H1 (cell line): ENCODE measurements around the gene ZFAND3. TPM values are rescaled to one million over a fixed set of nuclear protein-coding genes. Genes with fewer than 3 reads are reported as not detected.

ENCODE experiments used
- CTCF ChIA-PET: fragments of 300-600 bp; sonication (Branson Sonifier 250); formaldehyde crosslinking; loops from one replicate; lab custom pipeline; 2021; ENCODE audit not compliant: partially characterized antibody; lab: Charles Lee
- POLR2A ChIA-PET: fragments of 300-600 bp; sonication (Branson Sonifier 250); formaldehyde crosslinking; loops from one replicate; lab custom pipeline; 2021; ENCODE audit warnings: inconsistent platforms; ENCODE audit not compliant: partially characterized antibody; lab: Charles Lee
- DNase-seq, 2 experiments: peaks; one replicate each; pipeline versions ENCODE4 v3.0.0 to v3.0.0-alpha.2; 2010 to 2022; ENCODE audit warnings: low spot score in 2 of 2, low read depth in 1 of 2, mixed read lengths in 1 of 2
- FAIRE-seq: peaks from 2 replicates; lab custom pipeline; 2011; peaks lifted over from hg19 to GRCh38; lab: Jason Lieb, UNC
- H2AFZ ChIP-seq: 2 replicates; pipeline ENCODE4 v1.8.1; 2012; ENCODE audit warnings: low read length, inconsistent platforms
- H2AK5ac ChIP-seq: 2 replicates; pipeline ENCODE4 v1.6.1; 2013; ENCODE audit warnings: low read depth, low read length
- H2BK120ac ChIP-seq: replicated peaks from 2 replicates; pipeline ENCODE3; 2013; ENCODE audit warnings: low read depth, low read length, inconsistent platforms
- H2BK12ac ChIP-seq: 2 replicates; pipeline ENCODE4 v1.6.1; 2013; ENCODE audit warnings: low read depth, low read length
- H2BK15ac ChIP-seq: 2 replicates; pipeline ENCODE4 v1.6.1; 2013; ENCODE audit warnings: low read length
- H2BK20ac ChIP-seq: 2 replicates; pipeline ENCODE4 v1.6.1; 2013; ENCODE audit warnings: low read length
- H2BK5ac ChIP-seq: 2 replicates; pipeline ENCODE4 v1.6.1; 2013; ENCODE audit warnings: low read depth, low read length
- H3K14ac ChIP-seq: 2 replicates; pipeline ENCODE4 v1.6.1; 2013; ENCODE audit warnings: inconsistent platforms; ENCODE audit not compliant: insufficient read length
- H3K18ac ChIP-seq: 2 replicates; pipeline ENCODE4 v1.6.1; 2013; ENCODE audit warnings: low read length; ENCODE audit errors: extremely low read depth
- H3K23ac ChIP-seq: 2 replicates; pipeline ENCODE4 v1.6.1; 2013; ENCODE audit warnings: inconsistent platforms; ENCODE audit not compliant: insufficient read length
- H3K23me2 ChIP-seq: 2 replicates; pipeline ENCODE4 v1.6.1; 2013; ENCODE audit warnings: low read depth, low read length
- H3K27ac ChIP-seq: 2 replicates; pipeline ENCODE4 v1.6.1; 2011; ENCODE audit warnings: low read depth, low read length, inconsistent platforms
- H3K27me3 ChIP-seq, 4 experiments: replicated peaks in 1 of 4; 1 replicate in 1 of 4; 2 replicates in 3 of 4; pipeline versions ENCODE4 v1.6.1 to v1.8.1; 2011 to 2013; ENCODE audit warnings: low read length in 3 of 4, mild to moderate bottlenecking in 3 of 4, inconsistent platforms in 2 of 4, mixed read lengths in 2 of 4, moderate library complexity in 1 of 4; ENCODE audit not compliant: control insufficient read depth in 3 of 4, insufficient read depth in 3 of 4; ENCODE audit errors: extremely low read depth in 1 of 4
- H3K36me3 ChIP-seq, 4 experiments: 2 replicates each; pipeline versions ENCODE4 v1.6.1 to v1.8.1; 2011 to 2013; ENCODE audit warnings: mild to moderate bottlenecking in 4 of 4, low read length in 3 of 4, moderate library complexity in 2 of 4, control low read depth in 1 of 4, inconsistent platforms in 1 of 4; ENCODE audit not compliant: insufficient read depth in 4 of 4, control insufficient read depth in 2 of 4
- H3K4ac ChIP-seq: replicated peaks from 2 replicates; pipeline ENCODE3; 2013; ENCODE audit warnings: low read length, low read depth, mixed read lengths, inconsistent platforms; ENCODE audit not compliant: insufficient read length
- H3K4me1 ChIP-seq, 4 experiments: replicated peaks in 1 of 4; 1 replicate in 1 of 4; 2 replicates in 3 of 4; pipeline versions ENCODE4 v1.6.1 to v1.8.1; 2011 to 2013; ENCODE audit warnings: low read length in 3 of 4, inconsistent platforms in 2 of 4, mixed read lengths in 1 of 4; ENCODE audit not compliant: insufficient read depth in 4 of 4, control insufficient read depth in 3 of 4
- H3K4me2 ChIP-seq, 2 experiments: 2 replicates each; pipeline versions ENCODE4 v1.6.1 to v1.8.1; 2011 to 2013; ENCODE audit warnings: low read depth in 2 of 2, low read length in 2 of 2, control low read depth in 1 of 2, inconsistent platforms in 1 of 2, mild to moderate bottlenecking in 1 of 2; ENCODE audit not compliant: insufficient read depth in 1 of 2
- H3K4me3 ChIP-seq, 4 experiments: fragments of 200-600, 300-600 bp in 1 of 4; sonication (generic), shearing (Covaris generic), sonication (Bioruptor Twin) in 1 of 4; 2 replicates each; pipeline versions ENCODE4 v1.5.1 to v1.8.1; 2011 to 2016; ENCODE audit warnings: low read length in 4 of 4, low read depth in 3 of 4, control low read depth in 2 of 4, inconsistent platforms in 2 of 4, mild to moderate bottlenecking in 2 of 4, mixed read lengths in 1 of 4, moderate library complexity in 1 of 4; ENCODE audit not compliant: insufficient read depth in 2 of 4; ENCODE audit errors: extremely low read depth in 1 of 4
- H3K56ac ChIP-seq: replicated peaks from 2 replicates; pipeline ENCODE3; 2013; ENCODE audit warnings: low read depth, mild to moderate bottlenecking, mixed read lengths, low read length, inconsistent platforms; ENCODE audit not compliant: insufficient read length
- H3K79me1 ChIP-seq: 2 replicates; pipeline ENCODE4 v1.6.1; 2013; ENCODE audit warnings: low read depth, low read length, control low read depth
- H3K79me2 ChIP-seq, 2 experiments: 2 replicates each; pipeline versions ENCODE4 v1.6.1 to v1.8.1; 2012 to 2013; ENCODE audit warnings: low read length in 2 of 2, mild to moderate bottlenecking in 2 of 2, inconsistent platforms in 1 of 2; ENCODE audit not compliant: insufficient read depth in 2 of 2, control insufficient read depth in 1 of 2
- H3K9ac ChIP-seq, 4 experiments: replicated peaks in 1 of 4; 1 replicate in 1 of 4; 2 replicates in 3 of 4; pipeline versions ENCODE4 v1.6.1 to v1.8.1; 2011 to 2013; ENCODE audit warnings: low read depth in 3 of 4, low read length in 3 of 4, control low read depth in 2 of 4, mild to moderate bottlenecking in 2 of 4, moderate library complexity in 2 of 4, inconsistent platforms in 1 of 4; ENCODE audit errors: extremely low read depth in 1 of 4
- H3K9me3 ChIP-seq, 2 experiments: 2 replicates each; pipeline versions ENCODE4 v1.6.1 to v1.8.1; 2012 to 2013; ENCODE audit warnings: mild to moderate bottlenecking in 2 of 2, moderate library complexity in 2 of 2, control low read depth in 1 of 2, inconsistent platforms in 1 of 2, low read depth in 1 of 2, low read length in 1 of 2, mixed read lengths in 1 of 2; ENCODE audit not compliant: insufficient read depth in 2 of 2
- H4K20me1 ChIP-seq, 2 experiments: replicated peaks in 1 of 2; 2 replicates each; pipeline versions ENCODE3 to v1.8.1; 2011 to 2013; ENCODE audit warnings: inconsistent platforms in 2 of 2, low read length in 2 of 2, mild to moderate bottlenecking in 1 of 2; ENCODE audit not compliant: insufficient read depth in 2 of 2, control insufficient read depth in 1 of 2
- H4K5ac ChIP-seq: 2 replicates; pipeline ENCODE4 v1.6.1; 2013; ENCODE audit warnings: low read length, low read depth, mixed read lengths, inconsistent platforms; ENCODE audit not compliant: insufficient read length
- H4K8ac ChIP-seq: 2 replicates; pipeline ENCODE4 v1.8.0; 2013; ENCODE audit warnings: mild to moderate bottlenecking, moderate library complexity, low read length, inconsistent platforms; ENCODE audit not compliant: insufficient read depth; ENCODE audit errors: extremely low read depth
- H4K91ac ChIP-seq: replicated peaks from 2 replicates; pipeline ENCODE3; 2013; ENCODE audit warnings: low read length, mixed read lengths, inconsistent platforms; ENCODE audit not compliant: insufficient read length
- EGR1 ChIP-seq: IDR thresholded peaks from 2 replicates; pipeline ENCODE4 v1.6.1; 2011; ENCODE audit warnings: low read depth, low read length, borderline replicate concordance
- JUND ChIP-seq: IDR thresholded peaks from 2 replicates; pipeline ENCODE4 v1.6.1; 2011; ENCODE audit warnings: mild to moderate bottlenecking, improper control_type of control experiment, low read length
- KDM4A ChIP-seq: IDR thresholded peaks from one replicate; pipeline ENCODE4 v1.7.1; 2012; ENCODE audit warnings: low read depth, mild to moderate bottlenecking, moderate library complexity, low read length, inconsistent platforms; ENCODE audit not compliant: severe bottlenecking
- WGBS, 2 experiments: shearing (Covaris generic) in 1 of 2; methylation state at CpG; one replicate each; pipeline versions ENCODE4 v1.1.6 to v1.1.7; 2013 to 2015; ENCODE audit warnings: low lambda C conversion rate in 2 of 2, mixed read lengths in 2 of 2, inconsistent platforms in 1 of 2, low coverage in 1 of 2, missing lambda C conversion rate in 1 of 2; ENCODE audit not compliant: insufficient replicate concordance in 2 of 2, insufficient coverage in 1 of 2, insufficient read length in 1 of 2; ENCODE audit errors: extremely low coverage in 1 of 2, missing lambda C conversion rate in 1 of 2; 5-methylcytosine and 5-hydroxymethylcytosine counted together
- polyA plus RNA-seq, 7 experiments: library from polyadenylated mRNA; depleted of rRNA in 3 of 7; stranded (reverse) in 5 of 7; unstranded in 2 of 7; fragments of >200 nt in 5 of 7; fragments of 200-250 nt in 2 of 7; gene quantifications; 1 replicate in 5 of 7; 2 replicates in 1 of 7; 4 replicates in 1 of 7; pipeline versions ENCODE4 v1.2.1 to v1.2.3, GENCODE V29; 2011 to 2013; ENCODE audit warnings: missing spikeins in 2 of 7, mixed read lengths in 2 of 7
- total RNA-seq: library from RNA; stranded (reverse); fragmentation: NEBNext Ultra II Directional; extraction: Animal tissue kit (Norgen Biotek cat#: 25700); gene quantifications from 2 replicates; pipeline ENCODE4 v1.2.1, GENCODE V29; 2021
- TF ChIP-seq, protein P1 (sequence below), 3 experiments: IDR thresholded peaks; 1 replicate in 2 of 3; 2 replicates in 1 of 3; pipeline versions ENCODE4 v1.5.1 to v1.6.1; 2011; ENCODE audit warnings: low read length in 3 of 3, mild to moderate bottlenecking in 3 of 3, inconsistent platforms in 2 of 3, low read depth in 1 of 3, moderate library complexity in 1 of 3; ENCODE audit not compliant: insufficient read depth in 1 of 3; ENCODE audit errors: control extremely low read depth in 1 of 3

Gene ZFAND3
- total and polyA plus RNA-seq, 2 of the 8 experiments (the other 6 are each of a cell fraction or from before 2014, with no cell fraction given) = 13.0 to 51.3 TPM

DNA sequence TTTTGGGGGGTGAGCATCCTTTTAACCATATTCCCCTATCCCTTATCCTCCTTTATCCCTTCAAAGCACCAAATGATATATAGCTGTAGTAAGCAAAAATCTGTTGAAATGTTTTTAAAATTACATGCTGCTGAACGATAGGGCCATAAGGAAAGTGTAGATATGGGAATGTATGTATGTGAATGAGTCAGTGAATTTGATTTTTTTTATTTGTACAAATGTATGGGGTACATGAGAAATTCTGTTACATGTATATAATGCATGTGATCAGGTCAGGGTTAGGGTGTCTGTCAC, 327.2 kb downstream of the ZFAND3 start:
- TF ChIP-seq, protein P1, sequence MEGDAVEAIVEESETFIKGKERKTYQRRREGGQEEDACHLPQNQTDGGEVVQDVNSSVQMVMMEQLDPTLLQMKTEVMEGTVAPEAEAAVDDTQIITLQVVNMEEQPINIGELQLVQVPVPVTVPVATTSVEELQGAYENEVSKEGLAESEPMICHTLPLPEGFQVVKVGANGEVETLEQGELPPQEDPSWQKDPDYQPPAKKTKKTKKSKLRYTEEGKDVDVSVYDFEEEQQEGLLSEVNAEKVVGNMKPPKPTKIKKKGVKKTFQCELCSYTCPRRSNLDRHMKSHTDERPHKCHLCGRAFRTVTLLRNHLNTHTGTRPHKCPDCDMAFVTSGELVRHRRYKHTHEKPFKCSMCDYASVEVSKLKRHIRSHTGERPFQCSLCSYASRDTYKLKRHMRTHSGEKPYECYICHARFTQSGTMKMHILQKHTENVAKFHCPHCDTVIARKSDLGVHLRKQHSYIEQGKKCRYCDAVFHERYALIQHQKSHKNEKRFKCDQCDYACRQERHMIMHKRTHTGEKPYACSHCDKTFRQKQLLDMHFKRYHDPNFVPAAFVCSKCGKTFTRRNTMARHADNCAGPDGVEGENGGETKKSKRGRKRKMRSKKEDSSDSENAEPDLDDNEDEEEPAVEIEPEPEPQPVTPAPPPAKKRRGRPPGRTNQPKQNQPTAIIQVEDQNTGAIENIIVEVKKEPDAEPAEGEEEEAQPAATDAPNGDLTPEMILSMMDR (IDR thresholded peaks at IDR 0.05; ENCODE audit: control extremely low read depth in 1 of 3, insufficient read depth in 1 of 3, low read depth in 1 of 3, low read length in 3 of 3) = no peak
- TF ChIP-seq KDM4A (no peak), EGR1 (no peak), JUND (no peak)
- H2BK12ac ChIP-seq = no peak overlapping the region
- no peak overlapping the region for H3K18ac ChIP-seq
- no peak overlapping the region for H3K23ac ChIP-seq
- DNase-seq = no peak
- no peaks in the 10 kb centered on the region for H3K36me3 ChIP-seq
- ChIA-PET CTCF (no interaction called here), POLR2A (no interaction called here)
- H3K27ac ChIP-seq = no peak overlapping the region
- H3K4me2 ChIP-seq = no peak overlapping the region
- no peak for FAIRE-seq
- 89% methylated on average over 1 of the region's 1 CpG; no CpG with 5 or more reads in 1 of the 2 experiments for WGBS, 2 experiments
- H3K27me3 ChIP-seq = no peaks in the 10 kb centered on the region
- H2BK5ac ChIP-seq = no peak overlapping the region
- H3K4ac ChIP-seq = no peak overlapping the region
- no peak overlapping the region for H3K14ac ChIP-seq
- no peak overlapping the region for H3K4me3 ChIP-seq
- peaks cover 2 to 5% of the 10 kb centered on the region in 2 experiments for H4K20me1 ChIP-seq
- no peak overlapping the region for H2AK5ac ChIP-seq
- no peaks in the 10 kb centered on the region for H3K9me3 ChIP-seq
- H3K23me2 ChIP-seq = no peaks in the 10 kb centered on the region
- no peak overlapping the region for H2AFZ ChIP-seq
- H4K5ac ChIP-seq = no peak overlapping the region
- 0 out of 2 replicates have a peak, but pooled peaks cover 2% of the 10 kb centered on the region for H3K79me1 ChIP-seq
- H2BK120ac ChIP-seq = no peak overlapping the region
- no peak overlapping the region for H3K56ac ChIP-seq
- H2BK15ac ChIP-seq = no peak overlapping the region
- no peak overlapping the region for H3K9ac ChIP-seq
- peaks cover 2 to 15% (median 8%) of the 10 kb centered on the region in 4 experiments for H3K4me1 ChIP-seq
- no peak overlapping the region for H4K91ac ChIP-seq
- H3K79me2 ChIP-seq = no peaks in the 10 kb centered on the region
- H2BK20ac ChIP-seq = no peak overlapping the region
- no peak overlapping the region for H4K8ac ChIP-seq
